ENCODE data around the gene CIAPIN1.

Gene CIAPIN1

DNA sequence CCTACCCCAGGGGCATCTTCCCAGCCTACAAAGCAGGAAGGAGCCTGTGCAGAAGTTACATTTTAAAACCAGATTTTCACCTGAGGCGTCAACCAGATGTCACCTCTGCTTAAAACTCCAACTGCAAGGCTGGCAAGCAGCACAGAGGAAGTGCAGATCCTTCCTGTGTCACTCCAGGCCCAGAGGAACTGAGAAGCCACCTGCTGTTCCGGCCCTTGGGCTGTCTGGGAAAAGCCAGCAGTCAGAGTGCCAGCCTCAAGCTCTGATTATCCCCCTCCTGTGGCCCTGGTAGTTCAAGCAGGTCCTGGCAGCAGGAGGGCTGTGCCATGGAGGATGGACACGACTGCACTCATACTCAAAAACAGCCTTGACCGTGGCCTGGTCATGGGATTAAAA lies 25.5 kb upstream of the CIAPIN1 start:
- Histone ChIP-seq H3K27me3 (no peaks in the 10 kb centered on the region), H3K4me3 (ENCODE audit: low read depth, low read length) (no peak overlapping the region), H3K4me1 (peaks cover 61% of the 10 kb centered on the region), H3K9me3 (no peaks in the 10 kb centered on the region), H3K36me3 (peaks cover 96% of the 10 kb centered on the region)
- TF ChIP-seq CTCF (IDR thresholded peaks at IDR 0.05; ENCODE audit: low read depth, low read length), result peak; percentile 30; the same call in 1 of the 2 replicates
- DNase-seq, result peak; percentile 79

- H3K4me1 ChIP-seq, result peaks cover 61% of the 10 kb centered on the region
- peaks cover 96% of the 10 kb centered on the region for H3K36me3 ChIP-seq
- no peak overlapping the region for H3K4me3 ChIP-seq (ENCODE audit: low read depth, low read length)
- no peaks in the 10 kb centered on the region for H3K27me3 ChIP-seq
- no peak for TF ChIP-seq CTCF (IDR thresholded peaks at IDR 0.05; ENCODE audit: low read depth, low read length)
- DNase-seq, result peak; percentile 36
- no peaks in the 10 kb centered on the region for H3K9me3 ChIP-seq
Measured at GRCh38 chr16:57471852-57472664, 24.9 kb upstream of the CIAPIN1 start.

- Histone ChIP-seq H3K36me3 (peaks cover 96% of the 10 kb centered on the region), H3K4me3 (ENCODE audit: low read depth, low read length) (no peak overlapping the region), H3K9me3 (no peaks in the 10 kb centered on the region), H3K4me1 (peaks cover 53% of the 10 kb centered on the region), H3K27me3 (no peaks in the 10 kb centered on the region)
- DNase-seq, result peak; percentile 43
- TF ChIP-seq CTCF (IDR thresholded peaks at IDR 0.05; ENCODE audit: low read depth, low read length), result no peak
Measured at GRCh38 chr16:57471209-57471608, 24.0 kb upstream of the CIAPIN1 start.

DNA sequence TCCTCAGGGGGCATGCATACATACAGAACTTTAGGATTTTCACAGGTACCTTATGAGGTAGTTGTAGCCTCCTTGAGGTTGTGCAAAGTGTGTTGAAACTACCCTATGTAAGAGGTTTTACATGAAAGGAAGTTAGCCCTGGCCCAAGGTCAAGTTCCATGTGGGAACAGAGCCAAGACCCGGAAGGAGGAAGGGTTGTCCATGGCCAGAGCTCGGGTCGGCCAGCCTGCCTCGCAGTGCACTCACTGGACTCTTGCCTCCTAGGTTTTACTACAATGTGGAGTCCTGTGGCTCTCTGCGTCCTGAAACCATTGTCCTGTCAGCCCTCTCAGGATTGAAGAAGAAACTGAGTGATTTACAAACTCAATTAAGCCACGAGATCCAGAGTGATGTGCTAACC lies 23.5 kb upstream of the CIAPIN1 start:
- TF ChIP-seq CTCF (IDR thresholded peaks at IDR 0.05; ENCODE audit: low read depth, low read length), result no peak
- peak; percentile 35 for DNase-seq
- Histone ChIP-seq H3K9me3 (no peaks in the 10 kb centered on the region), H3K27me3 (no peaks in the 10 kb centered on the region), H3K36me3 (peaks cover 96% of the 10 kb centered on the region), H3K4me3 (ENCODE audit: low read depth, low read length) (no peak overlapping the region), H3K4me1 (peaks cover 50% of the 10 kb centered on the region)

- no peak for TF ChIP-seq CTCF (IDR thresholded peaks at IDR 0.05; ENCODE audit: low read depth, low read length)
- Histone ChIP-seq H3K4me3 (ENCODE audit: low read depth, low read length) (no peak overlapping the region), H3K27me3 (no peaks in the 10 kb centered on the region), H3K36me3 (peaks cover 96% of the 10 kb centered on the region), H3K4me1 (peaks cover 50% of the 10 kb centered on the region), H3K9me3 (no peaks in the 10 kb centered on the region)
- DNase-seq, result peak; percentile 57
Measured at GRCh38 chr16:57469917-57470470, 22.8 kb upstream of the CIAPIN1 start.

DNA sequence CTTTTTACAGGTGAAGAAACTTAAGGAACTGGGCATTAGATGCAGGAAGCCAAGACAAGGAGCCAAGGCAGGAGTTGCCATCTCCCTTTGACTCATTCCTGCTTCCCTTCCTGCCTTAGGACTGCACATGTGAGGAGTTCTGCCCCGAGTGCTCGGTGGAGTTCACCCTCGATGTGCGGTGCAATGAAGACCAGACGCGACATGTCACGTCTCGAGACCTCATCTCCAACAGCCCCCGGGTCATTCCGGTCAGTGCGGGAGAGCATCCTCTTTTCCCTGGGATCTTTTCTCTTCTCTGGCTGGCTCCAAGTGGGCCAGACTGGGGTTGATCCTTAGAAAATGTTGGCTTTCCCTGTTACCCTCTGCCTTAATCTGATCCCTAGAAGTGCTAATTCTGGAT lies 21.9 kb upstream of the CIAPIN1 start:
- H3K36me3 ChIP-seq, result peaks cover 94% of the 10 kb centered on the region
- H3K9me3 ChIP-seq, result no peaks in the 10 kb centered on the region
- peaks cover 42% of the 10 kb centered on the region for H3K4me1 ChIP-seq
- no peaks in the 10 kb centered on the region for H3K27me3 ChIP-seq
- TF ChIP-seq CTCF (IDR thresholded peaks at IDR 0.05; ENCODE audit: low read depth, low read length), result no peak
- no peak overlapping the region for H3K4me3 ChIP-seq (ENCODE audit: low read depth, low read length)
- no peak for DNase-seq
